HG03575 (cell line): Measurements from ENCODE around the gene GDF2.

Experiments used
- ATAC-seq: cut with Tn5 transposase; IDR thresholded peaks from one replicate; pipeline ENCODE4 v1.9.1; 2021; ENCODE audit not compliant: unreplicated experiment, insufficient number of reproducible peaks, low FRiP score; ENCODE audit errors: extremely low read depth

Gene GDF2

DNA sequence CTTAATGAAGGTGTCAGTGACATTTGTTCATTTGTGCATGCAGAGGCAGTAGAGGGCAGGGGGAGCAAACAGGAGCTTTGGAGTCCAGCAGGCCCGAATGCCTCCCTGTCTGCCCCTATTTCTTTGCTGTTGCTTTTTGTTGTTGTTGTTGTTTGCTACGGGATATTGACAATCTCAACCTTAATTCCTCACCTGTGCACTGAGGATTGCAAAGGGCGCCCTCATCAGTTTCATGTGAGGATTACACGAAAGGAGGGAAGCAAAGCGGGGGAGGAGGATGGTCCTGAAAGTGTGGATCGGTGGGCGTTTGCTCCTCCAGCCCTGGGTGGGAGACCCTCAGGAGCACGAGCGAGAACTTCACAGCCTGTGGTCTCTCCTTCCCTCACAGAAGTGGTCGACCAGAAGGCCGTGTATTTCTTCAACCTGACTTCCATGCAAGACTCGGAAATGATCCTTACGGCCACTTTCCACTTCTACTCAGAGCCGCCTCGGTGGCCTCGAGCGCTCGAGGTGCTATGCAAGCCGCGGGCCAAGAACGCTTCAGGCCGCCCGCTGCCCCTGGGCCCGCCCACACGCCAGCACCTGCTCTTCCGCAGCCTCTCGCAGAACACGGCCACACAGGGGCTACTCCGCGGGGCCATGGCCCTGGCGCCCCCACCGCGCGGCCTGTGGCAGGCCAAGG lies 12.7 kb upstream of the GDF2 start:
- no peak for ATAC-seq

DNA sequence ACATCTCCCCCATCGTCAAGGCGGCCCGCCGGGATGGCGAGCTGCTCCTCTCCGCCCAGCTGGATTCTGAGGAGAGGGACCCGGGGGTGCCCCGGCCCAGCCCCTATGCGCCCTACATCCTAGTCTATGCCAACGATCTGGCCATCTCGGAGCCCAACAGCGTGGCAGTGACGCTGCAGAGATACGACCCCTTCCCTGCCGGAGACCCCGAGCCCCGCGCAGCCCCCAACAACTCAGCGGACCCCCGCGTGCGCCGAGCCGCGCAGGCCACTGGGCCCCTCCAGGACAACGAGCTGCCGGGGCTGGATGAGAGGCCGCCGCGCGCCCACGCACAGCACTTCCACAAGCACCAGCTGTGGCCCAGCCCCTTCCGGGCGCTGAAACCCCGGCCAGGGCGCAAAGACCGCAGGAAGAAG lies 12.2 kb upstream of the GDF2 start:
- no peak for ATAC-seq

DNA sequence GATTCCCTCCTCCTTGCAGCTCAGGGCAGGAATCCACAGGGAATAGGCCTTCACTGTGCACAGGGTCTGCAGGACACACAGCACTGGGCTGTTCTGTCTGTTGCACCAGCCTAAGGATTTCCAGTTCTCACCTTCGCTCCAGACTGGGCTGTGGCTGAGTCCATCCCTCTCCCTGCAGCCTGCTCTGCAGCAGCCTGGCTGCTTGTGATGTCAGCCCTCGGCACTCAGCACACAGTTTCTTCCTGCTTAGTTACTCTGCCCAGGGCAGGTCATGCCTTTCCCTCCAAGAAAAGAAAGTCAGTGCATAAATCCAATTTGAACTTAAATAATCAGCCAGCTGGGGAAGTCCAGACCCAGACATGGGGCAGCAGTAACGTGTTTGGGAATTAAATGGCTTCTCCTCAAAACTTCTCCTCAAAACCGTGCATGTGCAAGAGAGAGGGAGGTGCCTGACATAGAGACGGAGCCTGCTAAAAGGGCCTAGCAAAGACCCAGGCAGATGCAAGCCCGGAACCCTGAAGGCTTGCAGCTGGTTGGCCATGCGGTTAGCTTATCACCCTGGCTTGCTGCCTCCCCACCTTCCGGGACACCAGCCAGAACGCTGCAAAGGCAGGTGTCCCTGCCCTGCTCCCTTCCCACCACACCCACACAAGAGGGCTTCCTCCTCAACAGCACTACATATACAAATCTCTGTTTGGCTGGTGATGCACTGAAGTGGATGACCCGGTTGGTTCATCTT lies 10.9 kb upstream of the GDF2 start:
- ATAC-seq = no peak

DNA sequence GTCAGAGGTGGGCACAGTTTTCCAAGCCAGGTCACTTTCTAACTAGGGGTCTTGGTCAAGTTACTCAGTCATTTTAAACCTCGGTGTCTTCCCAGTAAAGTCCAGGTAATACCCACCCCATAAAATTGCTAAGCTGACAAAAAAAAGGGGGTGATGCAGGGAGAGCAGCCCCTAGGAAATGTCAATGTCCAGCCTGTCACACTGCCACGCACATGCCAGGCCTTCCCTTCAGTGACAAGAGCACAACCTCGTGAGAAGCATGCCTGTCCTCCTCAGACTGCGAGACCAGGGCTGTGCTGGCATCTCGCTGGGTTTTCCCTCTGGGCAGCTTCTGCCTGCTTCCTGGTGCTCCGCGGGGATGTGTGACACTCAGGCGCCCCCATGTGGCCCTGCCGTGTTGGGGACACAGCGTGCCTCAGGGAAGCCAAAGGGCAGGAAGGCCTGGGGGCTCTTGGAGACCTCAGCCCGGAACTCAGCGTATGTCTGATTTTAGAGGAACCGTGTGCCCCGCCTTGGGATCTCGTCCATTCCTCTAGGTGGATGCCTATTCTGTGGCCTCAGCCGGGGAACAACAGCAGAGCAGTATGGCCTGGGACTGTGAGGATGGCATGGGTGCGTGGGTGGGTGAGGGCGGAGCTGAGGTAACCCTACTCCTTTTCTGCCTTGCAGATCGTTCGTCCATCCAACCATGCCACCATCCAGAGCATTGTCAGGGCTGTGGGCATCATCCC lies 10.2 kb upstream of the GDF2 start:
- ATAC-seq = no peak

DNA sequence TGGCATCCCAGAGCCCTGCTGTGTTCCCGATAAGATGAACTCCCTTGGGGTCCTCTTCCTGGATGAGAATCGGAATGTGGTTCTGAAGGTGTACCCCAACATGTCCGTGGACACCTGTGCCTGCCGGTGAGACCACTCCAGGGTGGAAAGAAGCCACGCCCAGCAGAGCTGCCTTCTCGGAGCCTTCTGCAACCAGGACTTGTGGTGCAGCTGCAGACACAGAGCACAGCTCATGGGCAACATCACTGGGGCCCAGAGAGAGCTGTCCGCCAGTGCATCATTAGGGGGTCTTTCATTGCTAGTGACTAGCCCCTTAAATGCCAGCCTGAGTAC lies 9.6 kb upstream of the GDF2 start:
- ATAC-seq = no peak

DNA sequence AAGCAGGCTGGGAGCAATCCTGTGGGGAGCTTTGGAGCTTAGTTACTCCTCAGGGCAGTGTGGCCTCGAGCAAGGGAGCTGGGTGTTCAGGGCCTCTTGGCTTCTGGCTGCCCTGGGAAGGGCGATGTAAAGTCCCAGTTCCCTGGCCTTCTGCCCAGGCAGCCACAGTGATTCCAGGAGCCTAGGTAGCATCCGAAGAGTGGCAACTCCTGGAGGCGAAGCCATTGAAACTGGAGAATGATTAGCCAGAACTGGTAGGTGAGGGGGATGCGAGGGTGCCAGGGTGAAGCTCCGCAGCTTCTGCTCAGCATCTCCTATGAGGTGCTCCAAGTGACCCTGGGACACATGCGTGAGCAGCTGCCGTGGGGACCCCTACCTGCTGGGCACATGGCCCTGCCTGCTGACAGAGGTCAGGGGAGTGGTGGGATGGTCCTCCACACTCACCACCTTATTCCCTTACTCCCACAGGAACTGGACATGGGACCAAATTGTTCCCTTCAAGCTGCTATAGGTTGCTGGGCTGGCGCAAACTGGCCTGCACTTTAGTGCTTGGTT lies 7.8 kb upstream of the GDF2 start:
- no peak for ATAC-seq

DNA sequence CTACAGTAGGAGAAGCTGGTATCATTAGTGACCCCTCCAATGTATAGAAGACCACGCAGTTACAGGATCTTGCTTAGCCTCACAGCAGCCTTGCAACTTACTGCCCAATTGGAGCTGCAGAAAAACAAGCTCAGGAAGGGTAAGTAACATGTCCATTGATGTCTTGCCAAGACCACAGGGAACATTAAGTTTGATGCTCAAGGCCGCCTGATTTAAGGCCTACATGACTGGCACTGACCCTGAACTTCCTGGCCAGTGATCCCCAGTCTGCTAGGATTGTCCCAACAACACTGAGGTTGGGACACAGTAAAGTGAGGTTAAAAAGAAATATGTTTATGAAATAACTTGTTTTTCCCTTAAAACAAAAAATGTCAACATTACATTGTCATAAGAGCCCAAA lies 6.8 kb upstream of the GDF2 start:
- ATAC-seq = no peak

DNA sequence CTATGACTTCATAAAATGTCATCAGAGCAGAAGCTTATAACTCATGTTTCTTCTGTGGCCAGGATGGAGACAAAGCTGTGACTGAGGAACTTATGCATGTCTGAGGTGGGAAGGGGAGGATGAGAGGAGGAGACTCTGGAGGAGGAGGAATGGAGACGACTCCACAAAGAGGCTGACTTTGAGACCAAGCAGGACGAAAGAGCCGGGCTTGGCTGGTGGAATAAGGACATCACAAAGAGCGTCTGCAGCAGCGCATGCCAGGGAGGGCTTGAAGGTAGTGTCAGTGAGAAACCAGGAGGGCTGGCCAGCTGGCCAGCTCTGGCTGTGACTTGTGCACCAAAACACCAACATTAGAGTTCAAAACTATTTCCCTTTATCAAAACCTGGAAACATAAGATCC lies 6.1 kb upstream of the GDF2 start:
- ATAC-seq = no peak

DNA sequence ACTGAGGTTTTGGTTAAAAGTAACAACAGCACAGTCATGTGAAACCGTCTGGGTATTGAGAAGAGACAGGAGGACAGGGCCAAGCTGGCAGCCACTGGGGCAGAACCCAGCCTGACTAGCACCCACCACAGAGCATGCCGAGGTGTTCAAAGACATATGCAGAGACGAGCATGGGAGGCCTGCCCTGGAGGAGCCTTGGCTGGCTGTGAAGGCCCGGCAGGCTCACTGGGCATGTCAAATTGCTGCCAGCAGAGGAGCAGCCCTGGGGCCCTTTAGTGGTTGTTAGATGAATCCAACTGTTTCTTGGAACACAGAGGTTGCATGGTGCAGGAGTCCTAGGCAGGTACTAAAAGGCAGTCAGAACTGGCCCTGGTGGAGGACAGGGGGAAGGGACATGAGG lies 5.0 kb upstream of the GDF2 start:
- ATAC-seq = no peak

DNA sequence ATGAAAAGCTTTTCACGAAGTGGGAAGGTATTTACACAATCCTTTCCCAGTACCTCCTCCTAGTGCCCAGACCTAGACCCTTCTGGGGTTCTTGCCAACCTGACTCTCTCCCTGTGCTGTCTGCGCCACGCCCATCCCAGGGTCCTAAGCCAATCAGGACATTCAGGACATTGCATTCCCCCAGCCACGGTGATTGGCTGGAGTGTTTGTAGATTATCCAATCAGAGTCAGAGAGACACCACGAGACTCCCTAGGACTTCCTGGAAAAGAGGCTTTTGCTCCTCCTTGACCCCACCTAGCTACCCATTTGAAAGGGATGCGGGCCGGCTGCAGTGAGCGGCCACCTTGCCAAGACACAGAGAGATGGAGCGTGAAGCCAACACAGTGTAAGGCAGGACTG lies 3.5 kb upstream of the GDF2 start:
- no peak for ATAC-seq

DNA sequence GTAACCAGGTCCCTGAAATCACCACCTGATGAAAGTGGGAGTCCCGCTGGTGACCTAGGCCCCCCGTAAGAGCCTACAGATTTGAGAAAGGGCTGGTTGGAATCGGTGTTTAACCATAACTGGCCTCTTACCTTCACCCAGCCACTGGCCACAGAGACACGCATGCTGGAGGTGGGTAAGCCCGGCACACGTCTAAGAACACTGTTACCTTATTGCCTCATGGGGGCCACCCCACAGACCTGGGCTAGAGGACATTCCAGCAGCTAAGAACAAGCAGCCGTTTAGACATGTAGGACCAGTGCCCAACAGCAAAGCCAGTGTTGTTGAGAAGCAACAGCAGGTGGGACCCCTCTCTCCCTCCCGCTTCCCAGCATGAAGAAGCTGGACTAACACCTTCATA lies 2.5 kb upstream of the GDF2 start:
- no peak for ATAC-seq

DNA sequence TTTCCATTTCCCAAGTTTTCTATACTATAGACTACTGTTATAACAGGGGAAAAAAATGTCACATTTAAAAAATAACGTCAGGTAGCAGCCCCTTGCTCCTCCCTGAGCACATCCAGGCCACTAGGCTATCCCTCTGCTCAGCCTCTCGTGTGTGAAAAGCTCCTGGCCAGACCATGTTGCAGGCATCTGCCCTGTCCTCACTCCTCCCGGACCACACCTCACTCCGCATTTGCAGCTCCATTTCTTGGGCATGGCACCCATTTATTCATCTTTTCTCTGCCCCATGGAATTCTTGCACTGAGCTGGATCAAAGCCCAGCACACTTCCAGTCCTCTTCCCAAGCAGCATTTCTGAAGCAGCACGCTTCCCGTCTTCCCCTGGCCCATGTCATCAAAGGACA lies 1.4 kb upstream of the GDF2 start:
- ATAC-seq = no peak

DNA sequence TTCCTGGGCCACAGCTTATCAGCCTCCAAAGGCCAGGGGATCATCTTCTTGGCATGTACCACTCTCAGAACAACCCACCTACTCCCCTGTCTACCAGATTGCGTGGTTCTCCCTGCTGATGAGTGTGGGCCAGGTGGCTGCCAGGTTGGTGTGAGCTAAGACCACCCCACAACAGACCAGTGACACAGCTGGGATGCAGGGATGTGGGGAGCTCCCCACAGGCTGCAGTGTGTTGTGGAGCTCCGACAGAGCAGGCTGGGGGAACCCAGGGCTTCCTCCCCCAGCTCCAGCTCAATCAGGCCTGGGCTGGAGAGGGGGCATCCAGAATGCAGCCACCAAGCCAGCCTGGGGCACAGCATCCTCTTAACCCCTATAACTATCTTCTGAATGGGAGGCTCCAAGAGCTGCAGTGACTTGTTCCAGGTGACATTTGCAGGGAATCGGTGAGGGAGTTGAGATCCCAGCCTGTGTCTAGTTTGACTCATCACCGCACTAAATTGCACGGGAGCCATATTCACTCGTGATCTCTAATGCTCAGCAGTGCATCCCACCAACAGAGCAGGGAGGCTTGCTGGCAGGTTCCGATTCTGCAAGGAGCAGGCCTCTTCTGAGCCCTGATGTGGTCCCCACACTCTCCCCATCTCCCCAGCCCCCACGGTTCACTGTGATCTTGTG lies 596 bp upstream of the GDF2 start:
- no peak for ATAC-seq

DNA sequence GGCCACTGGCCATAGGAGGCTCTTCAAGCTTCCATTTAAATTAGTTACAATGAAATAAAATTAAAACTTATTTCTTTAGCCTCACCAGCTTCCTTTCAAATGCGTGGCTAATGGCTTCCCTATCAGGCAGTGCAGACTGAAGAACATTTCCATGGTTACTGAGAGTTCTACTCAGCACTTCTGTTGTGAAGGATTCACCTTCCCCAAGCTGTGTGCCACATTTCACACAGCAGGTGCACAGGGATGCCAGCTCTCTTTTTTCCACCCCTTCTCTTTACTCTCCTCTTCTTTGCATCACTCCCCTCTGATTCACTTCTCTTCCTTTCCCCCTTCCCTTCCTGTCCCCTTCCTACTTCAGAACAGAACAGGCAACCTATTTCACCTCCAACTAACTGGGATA lies 833 bp downstream of the GDF2 start:
- no peak for ATAC-seq

DNA sequence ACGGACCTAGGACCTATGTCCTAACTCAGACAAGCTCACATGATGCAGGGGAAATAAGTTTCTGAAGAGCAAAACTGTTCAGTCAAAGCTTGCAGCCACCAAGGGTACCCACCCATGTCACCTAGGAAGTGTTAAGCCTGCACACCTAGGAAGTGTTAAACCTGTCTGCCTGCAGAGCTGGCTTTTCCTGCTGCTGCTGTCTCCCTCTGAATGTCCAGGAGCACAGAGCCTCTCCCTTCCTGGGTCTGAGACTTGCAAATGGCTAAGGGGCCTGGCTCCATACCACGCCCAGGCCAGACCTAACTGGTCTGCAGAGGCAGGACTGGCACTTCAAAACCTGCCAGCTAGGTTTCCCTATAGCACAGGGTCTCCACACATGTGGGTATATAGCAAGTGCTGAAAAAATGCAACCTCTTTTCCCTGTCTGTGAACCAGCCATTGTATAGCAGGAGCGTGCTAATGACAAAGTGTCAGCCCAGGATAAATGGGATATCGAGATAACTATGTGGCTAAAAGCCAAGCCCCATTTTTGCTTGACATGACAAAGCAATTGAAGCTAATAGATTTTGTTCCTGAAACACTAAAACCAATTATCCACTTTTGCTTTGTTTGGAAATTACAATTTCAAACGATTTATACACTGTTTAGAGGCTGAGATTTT lies 1.5 kb downstream of the GDF2 start:
- ATAC-seq = no peak

DNA sequence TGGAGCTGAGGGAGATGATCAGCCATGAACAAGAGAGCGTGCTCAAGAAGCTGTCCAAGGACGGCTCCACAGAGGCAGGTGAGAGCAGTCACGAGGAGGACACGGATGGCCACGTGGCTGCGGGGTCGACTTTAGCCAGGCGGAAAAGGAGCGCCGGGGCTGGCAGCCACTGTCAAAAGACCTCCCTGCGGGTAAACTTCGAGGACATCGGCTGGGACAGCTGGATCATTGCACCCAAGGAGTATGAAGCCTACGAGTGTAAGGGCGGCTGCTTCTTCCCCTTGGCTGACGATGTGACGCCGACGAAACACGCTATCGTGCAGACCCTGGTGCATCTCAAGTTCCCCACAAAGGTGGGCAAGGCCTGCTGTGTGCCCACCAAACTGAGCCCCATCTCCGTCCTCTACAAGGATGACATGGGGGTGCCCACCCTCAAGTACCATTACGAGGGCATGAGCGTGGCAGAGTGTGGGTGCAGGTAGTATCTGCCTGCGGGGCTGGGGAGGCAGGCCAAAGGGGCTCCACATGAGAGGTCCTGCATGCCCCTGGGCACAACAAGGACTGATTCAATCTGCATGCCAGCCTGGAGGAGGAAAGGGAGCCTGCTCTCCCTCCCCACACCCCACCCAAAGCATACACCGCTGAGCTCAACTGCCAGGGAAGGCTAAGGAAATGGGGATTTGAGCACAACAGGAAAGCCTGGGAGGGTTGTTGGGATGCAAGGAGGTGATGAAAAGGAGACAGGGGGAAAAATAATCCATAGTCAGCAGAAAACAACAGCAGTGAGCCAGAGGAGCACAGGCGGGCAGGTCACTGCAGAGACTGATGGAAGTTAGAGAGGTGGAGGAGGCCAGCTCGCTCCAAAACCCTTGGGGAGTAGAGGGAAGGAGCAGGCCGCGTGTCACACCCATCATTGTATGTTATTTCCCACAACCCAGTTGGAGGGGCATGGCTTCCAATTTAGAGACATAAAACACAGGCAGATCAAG lies 3.3 kb downstream of the GDF2 start:
- ATAC-seq = no peak

DNA sequence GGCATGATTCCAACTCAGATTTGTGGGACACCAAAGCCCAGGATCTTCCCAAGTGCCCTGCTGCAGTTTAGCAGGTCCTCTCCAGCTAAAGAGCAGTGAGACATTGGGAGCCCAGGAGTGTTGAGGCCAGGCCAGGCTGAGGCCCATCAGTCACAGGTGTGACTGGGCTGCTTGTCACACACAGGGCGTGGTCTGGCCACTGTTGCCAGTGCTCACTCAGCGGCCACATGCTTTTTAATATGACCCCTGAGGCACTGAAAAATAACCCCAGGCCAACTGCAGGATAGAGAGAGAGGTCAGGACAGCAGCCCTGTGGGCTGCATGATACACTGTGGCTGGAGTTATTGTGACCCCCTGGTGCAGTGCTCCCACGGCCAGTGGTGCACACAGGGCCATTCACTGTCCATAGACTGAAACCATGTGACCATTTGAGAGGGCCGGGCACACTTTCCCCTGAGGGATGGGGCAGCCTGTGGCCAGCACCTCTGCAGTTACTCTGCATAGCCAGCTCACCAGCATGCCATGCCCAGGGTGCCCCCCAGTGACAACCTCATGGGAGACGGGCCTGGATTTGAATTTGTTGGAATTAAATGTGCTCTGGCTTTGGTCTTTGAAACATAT lies 4.2 kb downstream of the GDF2 start:
- no peak for ATAC-seq

DNA sequence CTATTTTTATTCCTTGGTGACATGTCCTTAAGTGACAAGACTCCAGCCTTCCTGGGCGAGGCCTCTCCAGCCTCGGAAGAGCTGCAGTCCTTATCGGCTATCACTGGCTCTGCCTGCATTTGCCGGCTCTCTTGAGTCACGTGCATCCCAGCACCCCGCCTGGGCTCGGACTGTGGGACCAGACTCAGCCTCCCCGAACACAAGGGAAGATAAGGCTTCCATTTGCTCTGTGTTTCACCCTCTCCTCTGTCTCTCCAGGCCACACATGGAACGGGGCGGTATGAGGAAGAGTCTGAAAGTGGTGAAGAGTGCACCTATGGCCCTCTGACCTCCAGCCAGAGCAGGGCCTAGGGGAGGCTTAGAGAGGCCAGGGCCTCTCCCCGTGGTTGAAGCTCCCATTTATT lies 4.7 kb downstream of the GDF2 start:
- no peak for ATAC-seq
